K562 (cell line): ENCODE data around the gene TNK2. TPM values are rescaled to one million over a fixed set of nuclear protein-coding genes. Genes with fewer than 3 reads are reported as not detected.
A peak's percentile ranks its signal among the peaks of the same experiment; 100 is the strongest.

Source experiments
- ATAC-seq: fragments of 200-7000 bp; cut with Tn5 transposase; 3 replicates; pipeline ENCODE4 v1.9.1; 2020; ENCODE audit warnings: moderate library complexity
- BruUV-seq: library from RNA; stranded (reverse); fragments of 400-500 nt; replicated peaks from 2 replicates; lab custom pipeline; 2021; lab: Mats Ljungman, UMichigan
- CTCF ChIA-PET: fragments of 300-600 bp; formaldehyde crosslinking; extraction: SDS; loops from one replicate; lab custom pipeline; 2021; ENCODE audit warnings: low intra/inter-chr PET ratio; lab: Yijun Ruan, JAX
- POLR2A ChIA-PET: fragments of 300-600, 350-650 bp; sonication (Branson Sonifier 250); formaldehyde crosslinking; extraction: SDS; loops from one replicate; lab custom pipeline; 2021; ENCODE audit warnings: antibody characterized with exemption, inconsistent platforms; lab: Yijun Ruan, JAX
- DNase-seq, 4 experiments: peaks; one replicate each; pipeline versions ENCODE4 v3.0.0 to v3.0.0-alpha.2; 2011 to 2018; ENCODE audit warnings: low spot score in 3 of 4, mixed read lengths in 3 of 4; ENCODE audit errors: extremely low read depth in 1 of 4
- FAIRE-seq: peaks from 2 replicates; lab custom pipeline; 2011; peaks lifted over from hg19 to GRCh38; lab: Jason Lieb, UNC
- H2AFZ ChIP-seq: 2 replicates; pipeline ENCODE4 v1.6.0; 2011; ENCODE audit warnings: low read depth, low read length, control low read depth, inconsistent platforms
- H3K27ac ChIP-seq: fragments of 200-600 bp; 3 replicates; pipeline ENCODE4 v1.8.0; 2011; ENCODE audit warnings: low read depth, mild to moderate bottlenecking, control low read depth, inconsistent platforms, low read length, moderate library complexity, mixed read lengths; ENCODE audit errors: extremely low read depth
- H3K27me3 ChIP-seq, 2 experiments: fragments of 300-600 bp in 1 of 2; 2 replicates in 1 of 2; 3 replicates in 1 of 2; pipeline versions ENCODE4 v1.6.0 to v1.8.0; 2011; ENCODE audit warnings: inconsistent platforms in 2 of 2, low read length in 2 of 2, mild to moderate bottlenecking in 1 of 2, mixed read lengths in 1 of 2, moderate library complexity in 1 of 2; ENCODE audit not compliant: control insufficient read depth in 2 of 2, insufficient read depth in 2 of 2
- H3K36me3 ChIP-seq: fragments of 300-600 bp; 3 replicates; pipeline ENCODE4 v1.8.0; 2011; ENCODE audit warnings: mild to moderate bottlenecking, low read length, inconsistent platforms; ENCODE audit not compliant: control insufficient read depth, insufficient read depth
- H3K4me1 ChIP-seq, 2 experiments: fragments of 200-600 bp in 1 of 2; replicated peaks in 1 of 2; 2 replicates in 1 of 2; 3 replicates in 1 of 2; pipeline versions ENCODE4 v1.5.1 to v1.8.0; 2011; ENCODE audit warnings: inconsistent platforms in 2 of 2, low read length in 2 of 2, mild to moderate bottlenecking in 1 of 2, mixed read lengths in 1 of 2, moderate library complexity in 1 of 2; ENCODE audit not compliant: control insufficient read depth in 2 of 2, insufficient read depth in 2 of 2
- H3K4me2 ChIP-seq: 2 replicates; pipeline ENCODE4 v1.6.1; 2011; ENCODE audit warnings: low read length, control low read depth, inconsistent platforms, mixed read lengths; ENCODE audit not compliant: insufficient read depth
- H3K4me3 ChIP-seq: fragments of 200-600 bp; sonication (generic), shearing (Covaris generic); 2 replicates; pipeline ENCODE4 v1.5.1; 2016; ENCODE audit warnings: control low read depth, inconsistent platforms
- H3K79me2 ChIP-seq: fragments of 200-600 bp; 3 replicates; pipeline ENCODE4 v1.8.0; 2011; ENCODE audit warnings: low read length, inconsistent platforms; ENCODE audit not compliant: control insufficient read depth, insufficient read depth
- H3K9ac ChIP-seq, 2 experiments: 2 replicates each; pipeline versions ENCODE4 v1.6.0 to v1.6.1; 2011; ENCODE audit warnings: low read depth in 2 of 2, low read length in 2 of 2, control low read depth in 1 of 2, inconsistent platforms in 1 of 2, mild to moderate bottlenecking in 1 of 2, mixed read lengths in 1 of 2; ENCODE audit not compliant: insufficient read depth in 1 of 2
- H3K9me1 ChIP-seq: one replicate; pipeline ENCODE4 v1.6.0; 2011; ENCODE audit warnings: inconsistent platforms, mild to moderate bottlenecking, low read length, moderate library complexity; ENCODE audit not compliant: control insufficient read depth, insufficient read depth
- H3K9me3 ChIP-seq: replicated peaks from 2 replicates; pipeline ENCODE4 v1.5.1; 2011; ENCODE audit warnings: low read depth, low read length, inconsistent platforms; ENCODE audit not compliant: control insufficient read depth, insufficient read depth
- H4K20me1 ChIP-seq: replicated peaks from 2 replicates; pipeline ENCODE4 v1.6.1; 2011; ENCODE audit warnings: low read length, inconsistent platforms, mixed read lengths; ENCODE audit not compliant: control insufficient read depth, insufficient read depth
- DIDO1 ChIP-seq: fragments of 450-650 bp; IDR thresholded peaks from 2 replicates; pipeline ENCODE4 v1.6.1; 2016; ENCODE audit warnings: low read depth, missing biosample characterization, missing genetic modification characterization
- FOXK1 ChIP-seq: sonication (generic); formaldehyde crosslinking; IDR thresholded peaks from 2 replicates; pipeline ENCODE4 v1.8.0; 2022; ENCODE audit warnings: missing genetic modification reagents, mild to moderate bottlenecking, borderline replicate concordance
- HNRNPLL ChIP-seq: fragments of 200-400 bp; formaldehyde crosslinking; IDR thresholded peaks from 2 replicates; pipeline ENCODE4 v1.6.1; 2017; ENCODE audit warnings: low read length, low read depth, mild to moderate bottlenecking; ENCODE audit not compliant: poor library complexity, severe bottlenecking
- MBD2 ChIP-seq: sonication (generic); IDR thresholded peaks from 2 replicates; pipeline ENCODE4 v1.6.1; 2016; ENCODE audit warnings: low read depth, borderline replicate concordance
- MYNN ChIP-seq, 2 experiments: sonication (generic); formaldehyde crosslinking in 1 of 2; IDR thresholded peaks; 2 replicates each; pipeline versions ENCODE4 v1.5.0 to v1.6.1; 2016 to 2020; ENCODE audit warnings: antibody characterized with exemption in 1 of 2, missing genetic modification reagents in 1 of 2
- USF2 ChIP-seq: sonication (generic); formaldehyde crosslinking; IDR thresholded peaks from 2 replicates; pipeline ENCODE4 v1.5.0; 2020; ENCODE audit warnings: missing genetic modification reagents
- ZBTB43 ChIP-seq: sonication (generic); formaldehyde crosslinking; IDR thresholded peaks from 2 replicates; pipeline ENCODE4 v1.8.0; 2023; ENCODE audit warnings: mild to moderate bottlenecking, missing genetic modification reagents
- ZNF121 ChIP-seq: sonication (generic); formaldehyde crosslinking; conservative IDR thresholded peaks from 2 replicates; pipeline ENCODE4 v1.8.0; 2022; ENCODE audit warnings: missing genetic modification reagents
- ZNF134 ChIP-seq: fragments of 250-450 bp; sonication (Bioruptor Pico); conservative IDR thresholded peaks from 2 replicates; pipeline ENCODE4 v1.4.0; 2020
- ZNF507 ChIP-seq: conservative IDR thresholded peaks from 2 replicates; pipeline ENCODE4 v1.6.1; 2017; ENCODE audit warnings: missing genetic modification characterization, missing compliant biosample characterization
- WGBS: fragments of 100-300 bp; shearing (Covaris generic); methylation state at CpG from one replicate; pipeline ENCODE4 v1.1.6; 2016; ENCODE audit warnings: low coverage, mixed read lengths; ENCODE audit not compliant: insufficient coverage; ENCODE audit errors: missing lambda C conversion rate; 5-methylcytosine and 5-hydroxymethylcytosine counted together
- in situ Hi-C: fragments of 300-500 bp; cut with MboI; formaldehyde crosslinking; loops from 4 replicates; pipeline ENCODE4 v1.15.0; 2018; ENCODE audit warnings: inconsistent platforms, mixed read lengths
- intact Hi-C: fragments of 100-400 bp; cut with micrococcal nuclease; formaldehyde crosslinking; loops from 2 replicates; pipeline ENCODE4 v1.14.2; 2022
- polyA plus RNA-seq, 8 experiments: library from polyadenylated mRNA; depleted of rRNA in 4 of 8; stranded (reverse) in 5 of 8; unstranded in 3 of 8; fragments of >200 nt; fragmentation: Nextera tagmentation in 2 of 8; fragmentation: Illumina TruSeq in 1 of 8; extraction: Ambion mirVana in 2 of 8; extraction: Trizol in 1 of 8; gene quantifications; 2 replicates each; pipeline versions ENCODE4 v1.2.1 to v1.2.3, GENCODE V29; 2011 to 2014; ENCODE audit warnings: inconsistent platforms in 1 of 8, missing spikeins in 1 of 8
- total RNA-seq, 7 experiments: library from RNA; depleted of rRNA in 6 of 7; stranded (reverse); fragments of >200 nt in 6 of 7; fragmentation: Illumina TruSeq in 2 of 7; extraction: Trizol in 2 of 7; gene quantifications; 2 replicates each; pipeline versions ENCODE4 v1.2.1 to v1.2.3, GENCODE V29; 2011 to 2021; ENCODE audit warnings: low replicate concordance in 1 of 7
- TF ChIP-seq, protein P1 (sequence below): sonication (generic); formaldehyde crosslinking; IDR thresholded peaks from 2 replicates; pipeline ENCODE4 v1.8.0; 2022; ENCODE audit warnings: mild to moderate bottlenecking, missing genetic modification reagents
- TF ChIP-seq, protein P2 (sequence below): sonication (generic); formaldehyde crosslinking; IDR thresholded peaks from 2 replicates; pipeline ENCODE4 v1.9.0; 2022; ENCODE audit warnings: mild to moderate bottlenecking, missing genetic modification reagents
- TF ChIP-seq, protein P3 (sequence below): sonication (generic); formaldehyde crosslinking; IDR thresholded peaks from 2 replicates; pipeline ENCODE4 v1.8.0; 2023; ENCODE audit warnings: missing genetic modification reagents, mild to moderate bottlenecking, borderline replicate concordance

The TNK2 gene
- total and polyA plus RNA-seq, 9 of the 15 experiments (the other 6 are each of a cell fraction or from before 2014, with no cell fraction given), result 0.03 to 33.8 (median 6.5) TPM

GRCh38 chr3:195820186-195820585 is 88.2 kb downstream of the TNK2 start:
- Histone ChIP-seq H3K4me1 (peaks cover 5 to 38% of the 10 kb centered on the region in 2 experiments; a peak in 4 of 5 replicates), H3K4me3 (no peak overlapping the region), H3K9me3 (no peaks in the 10 kb centered on the region), H3K9ac (peak overlapping the region in 1 of 2 experiments; percentile 53; a peak in 2 of 4 replicates), H3K36me3 (no peaks in the 10 kb centered on the region), H3K79me2 (no peaks in the 10 kb centered on the region), H2AFZ (peak overlapping the region; percentile 28; the same call in 1 of the 2 replicates), H3K4me2 (no peak overlapping the region; the same call in 1 of the 2 replicates), H4K20me1 (no peaks in the 10 kb centered on the region), H3K27ac (no peak overlapping the region), H3K9me1 (peaks cover 5% of the 10 kb centered on the region), H3K27me3 (peaks cover 9 to 37% of the 10 kb centered on the region in 2 experiments)
- ChIA-PET POLR2A (interaction anchor here (1.0 kb wide), 1 partner anchor 15 kb away, joined by 3 read pairs; no protein-coding TSS in a partner anchor), CTCF (no interaction called here)
- in situ Hi-C loops, result no loop called here
- ATAC-seq (no peak), FAIRE-seq (no peak), DNase-seq (no peak)
- no TSS peak for BruUV-seq
- WGBS, result 6% methylated on average over 8 of the region's 8 CpGs
- intact Hi-C loops, result no loop called here
- TF ChIP-seq, protein P1, sequence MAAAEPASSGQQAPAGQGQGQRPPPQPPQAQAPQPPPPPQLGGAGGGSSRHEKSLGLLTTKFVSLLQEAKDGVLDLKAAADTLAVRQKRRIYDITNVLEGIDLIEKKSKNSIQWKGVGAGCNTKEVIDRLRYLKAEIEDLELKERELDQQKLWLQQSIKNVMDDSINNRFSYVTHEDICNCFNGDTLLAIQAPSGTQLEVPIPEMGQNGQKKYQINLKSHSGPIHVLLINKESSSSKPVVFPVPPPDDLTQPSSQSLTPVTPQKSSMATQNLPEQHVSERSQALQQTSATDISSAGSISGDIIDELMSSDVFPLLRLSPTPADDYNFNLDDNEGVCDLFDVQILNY (CRISPR knock-in tag), result no peak
- TF ChIP-seq, protein P2, sequence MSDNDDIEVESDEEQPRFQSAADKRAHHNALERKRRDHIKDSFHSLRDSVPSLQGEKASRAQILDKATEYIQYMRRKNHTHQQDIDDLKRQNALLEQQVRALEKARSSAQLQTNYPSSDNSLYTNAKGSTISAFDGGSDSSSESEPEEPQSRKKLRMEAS, result 0 out of 2 replicates have a peak, but pooled peaks have one; percentile 14
- TF ChIP-seq ZNF507 (tag) (no peak), MYNN (IDR thresholded peaks at IDR 0.05) (no peak), MYNN (CRISPR knock-in tag; IDR thresholded peaks at IDR 0.05) (no peak), HNRNPLL (no peak), MBD2 (no peak), ZBTB43 (CRISPR knock-in tag) (no peak), ZNF134 (no peak), ZNF121 (CRISPR knock-in tag) (no peak), FOXK1 (CRISPR knock-in tag) (no peak), USF2 (CRISPR knock-in tag) (peak; percentile 26; the same call in 1 of the 2 replicates), DIDO1 (tag) (no peak)
- TF ChIP-seq, protein P3, sequence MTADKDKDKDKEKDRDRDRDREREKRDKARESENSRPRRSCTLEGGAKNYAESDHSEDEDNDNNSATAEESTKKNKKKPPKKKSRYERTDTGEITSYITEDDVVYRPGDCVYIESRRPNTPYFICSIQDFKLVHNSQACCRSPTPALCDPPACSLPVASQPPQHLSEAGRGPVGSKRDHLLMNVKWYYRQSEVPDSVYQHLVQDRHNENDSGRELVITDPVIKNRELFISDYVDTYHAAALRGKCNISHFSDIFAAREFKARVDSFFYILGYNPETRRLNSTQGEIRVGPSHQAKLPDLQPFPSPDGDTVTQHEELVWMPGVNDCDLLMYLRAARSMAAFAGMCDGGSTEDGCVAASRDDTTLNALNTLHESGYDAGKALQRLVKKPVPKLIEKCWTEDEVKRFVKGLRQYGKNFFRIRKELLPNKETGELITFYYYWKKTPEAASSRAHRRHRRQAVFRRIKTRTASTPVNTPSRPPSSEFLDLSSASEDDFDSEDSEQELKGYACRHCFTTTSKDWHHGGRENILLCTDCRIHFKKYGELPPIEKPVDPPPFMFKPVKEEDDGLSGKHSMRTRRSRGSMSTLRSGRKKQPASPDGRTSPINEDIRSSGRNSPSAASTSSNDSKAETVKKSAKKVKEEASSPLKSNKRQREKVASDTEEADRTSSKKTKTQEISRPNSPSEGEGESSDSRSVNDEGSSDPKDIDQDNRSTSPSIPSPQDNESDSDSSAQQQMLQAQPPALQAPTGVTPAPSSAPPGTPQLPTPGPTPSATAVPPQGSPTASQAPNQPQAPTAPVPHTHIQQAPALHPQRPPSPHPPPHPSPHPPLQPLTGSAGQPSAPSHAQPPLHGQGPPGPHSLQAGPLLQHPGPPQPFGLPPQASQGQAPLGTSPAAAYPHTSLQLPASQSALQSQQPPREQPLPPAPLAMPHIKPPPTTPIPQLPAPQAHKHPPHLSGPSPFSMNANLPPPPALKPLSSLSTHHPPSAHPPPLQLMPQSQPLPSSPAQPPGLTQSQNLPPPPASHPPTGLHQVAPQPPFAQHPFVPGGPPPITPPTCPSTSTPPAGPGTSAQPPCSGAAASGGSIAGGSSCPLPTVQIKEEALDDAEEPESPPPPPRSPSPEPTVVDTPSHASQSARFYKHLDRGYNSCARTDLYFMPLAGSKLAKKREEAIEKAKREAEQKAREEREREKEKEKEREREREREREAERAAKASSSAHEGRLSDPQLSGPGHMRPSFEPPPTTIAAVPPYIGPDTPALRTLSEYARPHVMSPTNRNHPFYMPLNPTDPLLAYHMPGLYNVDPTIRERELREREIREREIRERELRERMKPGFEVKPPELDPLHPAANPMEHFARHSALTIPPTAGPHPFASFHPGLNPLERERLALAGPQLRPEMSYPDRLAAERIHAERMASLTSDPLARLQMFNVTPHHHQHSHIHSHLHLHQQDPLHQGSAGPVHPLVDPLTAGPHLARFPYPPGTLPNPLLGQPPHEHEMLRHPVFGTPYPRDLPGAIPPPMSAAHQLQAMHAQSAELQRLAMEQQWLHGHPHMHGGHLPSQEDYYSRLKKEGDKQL (CRISPR knock-in tag), result no peak
